LNCaP clone FGC (cell line): ENCODE measurements around the gene G6PC3.

Source experiments
- DNase-seq: peaks from one replicate; pipeline ENCODE4 v3.0.0-alpha.2; 2011; ENCODE audit warnings: low read depth
- H3K4me3 ChIP-seq: 2 replicates; pipeline ENCODE4 v1.5.1; 2011; ENCODE audit warnings: mild to moderate bottlenecking, low read depth, low read length, control low read depth
- CTCF ChIP-seq: IDR thresholded peaks from 2 replicates; pipeline ENCODE4 v1.5.1; 2012; ENCODE audit warnings: mild to moderate bottlenecking; ENCODE audit not compliant: control insufficient read depth, insufficient read depth; ENCODE audit errors: extremely low read depth

The G6PC3 gene

DNA sequence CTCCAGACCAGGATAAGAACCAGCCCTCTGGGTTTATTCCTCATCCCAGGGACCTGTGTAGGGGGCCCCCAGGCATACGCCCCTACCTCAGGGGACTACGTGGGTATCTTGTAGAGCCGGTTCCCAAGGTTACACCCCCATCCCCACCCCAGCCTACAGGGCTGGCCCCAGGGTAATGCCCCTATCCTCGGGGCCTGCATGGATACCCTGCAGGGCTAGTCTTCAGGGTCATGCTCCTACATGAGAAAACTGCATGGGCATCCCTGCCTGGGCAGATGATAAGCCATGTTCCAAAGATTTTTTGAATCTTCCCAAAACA is 38.7 kb downstream of the G6PC3 start:
- TF ChIP-seq CTCF: no peak
- H3K4me3 ChIP-seq: no peak overlapping the region
- DNase-seq: no peak

DNA sequence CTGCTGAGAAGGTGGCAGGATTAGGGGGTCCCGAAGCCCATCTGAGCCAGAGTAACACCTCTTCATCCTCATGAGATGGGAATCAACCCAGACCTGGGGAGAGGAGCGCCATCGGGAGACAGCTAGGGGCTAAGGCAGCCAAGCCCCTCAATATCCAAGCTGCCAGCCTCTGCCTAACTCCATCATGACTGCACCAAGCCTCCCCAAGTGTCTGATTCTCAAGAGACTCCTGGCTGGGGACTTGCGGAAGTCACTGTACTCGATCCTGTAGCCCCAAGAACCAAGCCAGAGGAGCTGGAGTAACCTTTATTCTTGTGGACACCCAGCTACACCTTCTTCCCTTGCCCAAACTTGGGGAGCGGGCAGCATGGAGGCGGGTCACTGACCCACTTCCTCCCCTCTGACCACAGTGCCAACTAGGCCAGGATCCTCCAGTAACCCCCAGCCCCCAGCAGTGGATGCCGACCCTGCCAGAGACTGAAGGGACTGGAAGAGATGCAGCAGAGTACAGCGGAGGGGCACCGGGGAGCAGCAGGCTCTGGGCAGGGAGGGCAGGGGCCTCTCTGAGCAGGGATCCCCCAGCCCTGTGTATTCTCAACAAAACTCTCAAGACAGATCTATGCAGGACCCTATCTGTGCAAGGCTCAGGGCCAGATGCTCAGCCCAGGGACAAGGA is 39.6 kb downstream of the G6PC3 start:
- DNase-seq: no peak
- no peak for TF ChIP-seq CTCF
- no peak overlapping the region for H3K4me3 ChIP-seq

DNA sequence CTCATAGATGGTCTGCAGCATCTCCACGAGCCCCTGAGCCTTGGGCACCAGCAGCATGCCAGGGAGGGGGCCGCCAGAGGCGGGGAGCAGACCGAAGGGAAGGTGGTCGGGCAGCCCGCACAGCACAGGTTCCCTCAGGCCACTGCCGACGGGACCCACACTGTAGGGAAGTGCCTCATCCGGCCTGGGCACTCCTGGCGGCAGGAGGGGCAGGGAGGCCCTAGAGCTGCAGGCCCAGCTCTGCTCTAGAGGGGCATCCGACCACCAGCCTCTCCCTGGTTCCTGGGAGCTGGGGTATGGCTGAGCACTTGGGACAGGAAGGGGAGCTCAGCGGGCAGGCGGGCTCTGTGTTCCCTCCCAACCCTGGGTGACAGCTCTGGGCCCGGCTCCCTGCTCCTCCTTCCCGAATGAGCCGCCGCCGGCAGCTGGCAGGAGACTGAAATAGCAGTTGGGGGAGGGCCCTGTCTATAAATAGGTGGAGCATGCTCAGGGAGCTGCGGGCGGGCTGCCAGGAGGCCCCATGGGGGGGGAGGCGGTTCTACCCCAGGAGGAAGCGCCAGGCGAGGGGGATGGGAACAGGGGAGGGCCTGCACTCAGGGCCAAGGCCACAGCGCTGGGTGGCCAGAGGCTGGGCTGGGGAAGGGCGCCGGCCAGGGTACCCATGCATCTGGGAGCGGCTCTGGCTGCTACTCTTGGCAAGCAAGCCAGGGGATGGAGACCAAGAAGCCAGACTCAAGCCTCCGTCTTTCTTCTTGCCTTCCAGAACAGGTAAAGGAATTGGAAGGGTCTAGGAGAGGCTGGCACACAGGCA is 40.5 kb downstream of the G6PC3 start:
- no peak for TF ChIP-seq CTCF
- no peak overlapping the region for H3K4me3 ChIP-seq
- DNase-seq: no peak

DNA sequence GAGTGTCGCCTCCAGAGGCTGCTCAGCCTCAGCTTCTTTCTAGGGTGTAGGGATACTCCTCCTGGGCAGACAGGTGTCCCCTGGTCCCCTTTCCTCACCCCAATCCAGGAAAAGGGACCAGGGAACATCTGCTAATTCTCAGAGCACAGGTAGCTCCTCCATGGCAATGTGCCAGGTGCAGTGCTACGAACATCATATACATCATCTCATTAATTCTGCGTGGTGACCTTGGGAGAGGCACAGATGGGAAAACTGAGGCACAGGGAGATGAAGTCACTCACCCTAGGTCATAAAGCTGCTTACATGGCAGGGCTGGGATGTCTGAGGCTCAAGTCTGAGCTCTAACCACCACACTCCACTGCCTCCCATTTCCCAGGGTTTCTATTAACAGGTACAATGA is 41.2 kb downstream of the G6PC3 start:
- TF ChIP-seq CTCF: no peak
- H3K4me3 ChIP-seq: no peak overlapping the region
- DNase-seq: no peak

- H3K4me3 ChIP-seq: no peak overlapping the region
- TF ChIP-seq CTCF: no peak
- no peak for DNase-seq
These were observed 42.0 kb downstream of the G6PC3 start for GRCh38 chr17:44112284-44113280.

- no peak for TF ChIP-seq CTCF
- H3K4me3 ChIP-seq: no peak overlapping the region
- DNase-seq: no peak
These were observed 42.8 kb downstream of the G6PC3 start for GRCh38 chr17:44113382-44113781.
